ENCODE measurements around the gene CFAP90.

DNA sequence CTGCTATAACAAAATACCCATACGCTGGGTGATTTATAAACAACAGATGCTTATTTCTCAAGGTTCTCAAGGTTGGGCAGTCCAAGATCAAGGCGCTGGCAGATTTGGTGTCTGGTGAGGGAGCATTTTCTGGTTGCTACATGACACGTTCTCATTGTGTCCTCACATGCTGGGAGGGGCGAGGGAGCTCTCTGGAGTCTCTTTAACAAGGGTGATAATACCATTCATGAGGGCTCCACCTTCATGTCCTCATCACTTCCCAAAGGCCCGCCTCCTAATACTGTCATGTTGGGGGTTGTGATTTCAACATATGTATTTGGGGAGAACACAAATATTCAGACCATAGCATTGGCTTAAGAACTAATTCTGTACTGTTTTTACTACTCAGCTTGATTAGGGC, 4.6 kb downstream of the CFAP90 start:
- TF ChIP-seq TAF1 (IDR thresholded peaks at IDR 0.05; ENCODE audit: low read depth, low read length) (no peak), TCF12 (IDR thresholded peaks at IDR 0.05; ENCODE audit: low read depth, low read length) (no peak), ZNF274 (IDR thresholded peaks at IDR 0.05; ENCODE audit: borderline replicate concordance, extremely low read depth, low read length) (no peak), POLR2AphosphoS5 (IDR thresholded peaks at IDR 0.05; ENCODE audit: low read depth, low read length) (no peak), CEBPB (IDR thresholded peaks at IDR 0.05; ENCODE audit: low read depth, low read length) (no peak), PHF8 (conservative IDR thresholded peaks at IDR 0.05; ENCODE audit: low read depth, low read length) (no peak)
- TF ChIP-seq, protein P1, sequence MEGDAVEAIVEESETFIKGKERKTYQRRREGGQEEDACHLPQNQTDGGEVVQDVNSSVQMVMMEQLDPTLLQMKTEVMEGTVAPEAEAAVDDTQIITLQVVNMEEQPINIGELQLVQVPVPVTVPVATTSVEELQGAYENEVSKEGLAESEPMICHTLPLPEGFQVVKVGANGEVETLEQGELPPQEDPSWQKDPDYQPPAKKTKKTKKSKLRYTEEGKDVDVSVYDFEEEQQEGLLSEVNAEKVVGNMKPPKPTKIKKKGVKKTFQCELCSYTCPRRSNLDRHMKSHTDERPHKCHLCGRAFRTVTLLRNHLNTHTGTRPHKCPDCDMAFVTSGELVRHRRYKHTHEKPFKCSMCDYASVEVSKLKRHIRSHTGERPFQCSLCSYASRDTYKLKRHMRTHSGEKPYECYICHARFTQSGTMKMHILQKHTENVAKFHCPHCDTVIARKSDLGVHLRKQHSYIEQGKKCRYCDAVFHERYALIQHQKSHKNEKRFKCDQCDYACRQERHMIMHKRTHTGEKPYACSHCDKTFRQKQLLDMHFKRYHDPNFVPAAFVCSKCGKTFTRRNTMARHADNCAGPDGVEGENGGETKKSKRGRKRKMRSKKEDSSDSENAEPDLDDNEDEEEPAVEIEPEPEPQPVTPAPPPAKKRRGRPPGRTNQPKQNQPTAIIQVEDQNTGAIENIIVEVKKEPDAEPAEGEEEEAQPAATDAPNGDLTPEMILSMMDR (IDR thresholded peaks at IDR 0.05; ENCODE audit: control extremely low read depth in 1 of 3, insufficient read depth in 1 of 3, low read depth in 1 of 3, low read length in 3 of 3), result no peak
